A204.1 (cell line): Measurements from ENCODE around the gene ST3GAL4.
"Not testable (repeated sequence)": the region's sequence is repeated elsewhere in the genome, so short reads cannot be mapped to it uniquely, and the experiment has no call there.

Experiments
- FAIRE-seq: peaks from 2 replicates; lab custom pipeline; 2012; peaks lifted over from hg19 to GRCh38; lab: Jason Lieb, UNC

Gene ST3GAL4

GRCh38 chr11:126346946-126347345, 8.5 kb upstream of the ST3GAL4 start:
- FAIRE-seq: not testable (repeated sequence)

- FAIRE-seq: no peak
Measured at GRCh38 chr11:126347751-126348668, 7.5 kb upstream of the ST3GAL4 start.

GRCh38 chr11:126348806-126349582, 6.5 kb upstream of the ST3GAL4 start:
- FAIRE-seq: no peak

- FAIRE-seq: no peak
Measured at GRCh38 chr11:126350836-126351235, 4.7 kb upstream of the ST3GAL4 start.

GRCh38 chr11:126352163-126352562, 3.3 kb upstream of the ST3GAL4 start:
- FAIRE-seq: no peak

GRCh38 chr11:126352934-126353801, 2.3 kb upstream of the ST3GAL4 start:
- no peak for FAIRE-seq

- no peak for FAIRE-seq
Measured at GRCh38 chr11:126354631-126355323, 709 bp upstream of the ST3GAL4 start.

GRCh38 chr11:126355926-126356897, 726 bp downstream of the ST3GAL4 start:
- no peak for FAIRE-seq

GRCh38 chr11:126357055-126357962, 1.8 kb downstream of the ST3GAL4 start:
- FAIRE-seq: no peak

GRCh38 chr11:126357969-126358762, 2.7 kb downstream of the ST3GAL4 start:
- FAIRE-seq: no peak

GRCh38 chr11:126358763-126359160, 3.3 kb downstream of the ST3GAL4 start:
- no peak for FAIRE-seq

GRCh38 chr11:126359431-126360048, 4.1 kb downstream of the ST3GAL4 start:
- no peak for FAIRE-seq

- FAIRE-seq: no peak
Measured at GRCh38 chr11:126360049-126360446, 4.6 kb downstream of the ST3GAL4 start.

GRCh38 chr11:126361400-126361799, 5.9 kb downstream of the ST3GAL4 start:
- FAIRE-seq: no peak

- no peak for FAIRE-seq
Measured at GRCh38 chr11:126362879-126363655, 7.6 kb downstream of the ST3GAL4 start.

- FAIRE-seq: no peak
Measured at GRCh38 chr11:126363706-126364248, 8.3 kb downstream of the ST3GAL4 start.

GRCh38 chr11:126364735-126365134, 9.2 kb downstream of the ST3GAL4 start:
- not testable (repeated sequence) for FAIRE-seq
